Measurements from ENCODE around the gene DNHD1.

- TF ChIP-seq CTCF (IDR thresholded peaks at IDR 0.05) (no peak), NFE2L1 (CRISPR knock-in tag; IDR thresholded peaks at IDR 0.05) (no peak), TEAD4 (CRISPR knock-in tag; IDR thresholded peaks at IDR 0.05) (no peak), ATF2 (CRISPR knock-in tag; IDR thresholded peaks at IDR 0.05; ENCODE audit: borderline replicate concordance, low read depth) (no peak), CREB1 (CRISPR knock-in tag; IDR thresholded peaks at IDR 0.05) (no peak), SP1 (CRISPR knock-in tag; conservative IDR thresholded peaks at IDR 0.05) (no peak), FOXK1 (CRISPR knock-in tag; IDR thresholded peaks at IDR 0.05) (no peak), SMAD3 (CRISPR knock-in tag; IDR thresholded peaks at IDR 0.05; ENCODE audit: borderline replicate concordance) (no peak), E2F4 (CRISPR knock-in tag; IDR thresholded peaks at IDR 0.05; ENCODE audit: borderline replicate concordance, low read depth) (no peak), CBFB (CRISPR knock-in tag; IDR thresholded peaks at IDR 0.05; ENCODE audit: low read depth) (no peak), JUN (CRISPR knock-in tag; IDR thresholded peaks at IDR 0.05) (no peak), ZBTB21 (CRISPR knock-in tag; IDR thresholded peaks at IDR 0.05; ENCODE audit: borderline replicate concordance) (no peak), ATF6 (CRISPR knock-in tag; IDR thresholded peaks at IDR 0.05) (no peak)
Measured at GRCh38 chr11:6474806-6475500, 22.1 kb upstream of the DNHD1 start.
